GM12874 (cell line): ENCODE data around the gene NAA38.

ENCODE experiments used
- CTCF ChIP-seq: IDR thresholded peaks from 2 replicates; pipeline ENCODE4 v1.5.1; 2011; ENCODE audit warnings: low read depth, mild to moderate bottlenecking, control low read depth, low read length, moderate library complexity; ENCODE audit not compliant: insufficient read depth

Gene NAA38

GRCh38 chr17:7832431-7832830, 24.9 kb downstream of the NAA38 start:
- no peak for TF ChIP-seq CTCF

- no peak for TF ChIP-seq CTCF
Measured at GRCh38 chr17:7831233-7831632, 26.1 kb downstream of the NAA38 start.

GRCh38 chr17:7830616-7831015, 26.7 kb downstream of the NAA38 start:
- TF ChIP-seq CTCF: no peak

- TF ChIP-seq CTCF: no peak
Measured at GRCh38 chr17:7825206-7825990, 32.0 kb downstream of the NAA38 start.

- no peak for TF ChIP-seq CTCF
Measured at GRCh38 chr17:7824021-7824924, 33.1 kb downstream of the NAA38 start.

- no peak for TF ChIP-seq CTCF
Measured at GRCh38 chr17:7823581-7824001, 33.8 kb downstream of the NAA38 start.

- no peak for TF ChIP-seq CTCF
Measured at GRCh38 chr17:7822126-7822525, 35.2 kb downstream of the NAA38 start.
